HFFc6 (cell line): Measurements from ENCODE around the gene RAD51C. TPM values are rescaled to one million over a fixed set of nuclear protein-coding genes. Genes with fewer than 3 reads are reported as not detected.

ENCODE experiments used
- DNase-seq: peaks from one replicate; pipeline ENCODE4 v3.0.0-alpha.2; 2018
- H3K27ac Mint-ChIP-seq: 2 replicates; pipeline ENCODE4 v1.8.0; 2020; ENCODE audit warnings: mild to moderate bottlenecking, mixed read lengths
- H3K27me3 Mint-ChIP-seq: 2 replicates; pipeline ENCODE4 v1.8.0; 2021; ENCODE audit warnings: mild to moderate bottlenecking, moderate library complexity, mixed read lengths; ENCODE audit not compliant: insufficient read depth
- H3K36me3 Mint-ChIP-seq: 2 replicates; pipeline ENCODE4 v1.8.0; 2021; ENCODE audit warnings: low read depth, mixed read lengths
- H3K4me1 Mint-ChIP-seq: 2 replicates; pipeline ENCODE4 v1.8.0; 2020; ENCODE audit warnings: low read depth, mixed read lengths
- H3K4me3 Mint-ChIP-seq: 2 replicates; pipeline ENCODE4 v1.8.0; 2020; ENCODE audit warnings: mild to moderate bottlenecking, moderate library complexity, mixed read lengths
- H3K9me3 Mint-ChIP-seq: 2 replicates; pipeline ENCODE4 v1.8.0; 2020; ENCODE audit warnings: mild to moderate bottlenecking, mixed read lengths
- CTCF ChIP-seq: fragments of 200-600 bp; sonication (generic); IDR thresholded peaks from 2 replicates; pipeline ENCODE4 v1.5.0; 2021; ENCODE audit warnings: antibody characterized with exemption, mild to moderate bottlenecking
- total RNA-seq, 6 experiments: library from RNA; stranded (reverse); fragmentation: NEBNext Ultra II Directional; extraction: Animal tissue kit (Norgen Biotek cat#: 25700); gene quantifications; 2 replicates in 1 of 6; 3 replicates in 5 of 6; pipeline ENCODE4 v1.2.3, GENCODE V29; 2021

Gene RAD51C
- total RNA-seq, 6 experiments from 2014 or later: 20.8 to 27.4 (median 24.8) TPM

GRCh38 chr17:58779446-58779845 lies 87.0 kb downstream of the RAD51C start:
- no peak overlapping the region for H3K27ac Mint-ChIP-seq
- no peak for TF ChIP-seq CTCF
- H3K9me3 Mint-ChIP-seq: no peaks in the 10 kb centered on the region
- no peak for DNase-seq
- no peaks in the 10 kb centered on the region for H3K4me1 Mint-ChIP-seq
- H3K27me3 Mint-ChIP-seq: peaks cover 5% of the 10 kb centered on the region
- no peaks in the 10 kb centered on the region for H3K36me3 Mint-ChIP-seq
- no peak overlapping the region for H3K4me3 Mint-ChIP-seq

- DNase-seq: no peak
- H3K9me3 Mint-ChIP-seq: no peaks in the 10 kb centered on the region
- no peaks in the 10 kb centered on the region for H3K36me3 Mint-ChIP-seq
- H3K27me3 Mint-ChIP-seq: peaks cover 6% of the 10 kb centered on the region; the same call in 1 of the 2 replicates
- no peak overlapping the region for H3K27ac Mint-ChIP-seq
- no peak for TF ChIP-seq CTCF
- H3K4me3 Mint-ChIP-seq: no peak overlapping the region
- H3K4me1 Mint-ChIP-seq: peaks cover 15% of the 10 kb centered on the region
These were observed 91.0 kb downstream of the RAD51C start for GRCh38 chr17:58783380-58783779.

GRCh38 chr17:58785097-58785496 lies 92.7 kb downstream of the RAD51C start:
- no peak for DNase-seq
- Mint-ChIP-seq H3K4me3 (no peak overlapping the region), H3K27me3 (peaks cover 10% of the 10 kb centered on the region; the same call in 1 of the 2 replicates), H3K9me3 (no peaks in the 10 kb centered on the region), H3K27ac (no peak overlapping the region), H3K36me3 (no peaks in the 10 kb centered on the region), H3K4me1 (peaks cover 15% of the 10 kb centered on the region)
- no peak for TF ChIP-seq CTCF

Other genes with a start within 250 kb of the RAD51C start
- gene HSF5, start 204.2 kb upstream of the RAD51C start, total RNA-seq: not detected
- 10 to 100 TPM; 25.3 to 32.2 (median 28.2) TPM for gene MTMR4, start 178.0 kb upstream of the RAD51C start, total RNA-seq
- gene TEX14, start 557 bp upstream of the RAD51C start, total RNA-seq: under 1 TPM in 1 of 6 experiments, not detected in 5; 0.20 TPM
- gene PPM1E, start 63.3 kb downstream of the RAD51C start, total RNA-seq: not detected